Parathyroid adenoma (tissue), 2 donors: ENCODE measurements around the gene LPP.

Experiments used
- H2AFZ ChIP-seq: fragments of 300-600 bp; sonication (generic); one replicate; pipeline ENCODE4 v1.7.0; 2017; ENCODE audit warnings: antibody characterized with exemption, mild to moderate bottlenecking
- H3K27ac ChIP-seq: fragments of 300-600 bp; sonication (generic); one replicate; pipeline ENCODE4 v1.7.0; 2017
- H3K27me3 ChIP-seq: fragments of 300-600 bp; sonication (generic); one replicate; pipeline ENCODE4 v1.7.0; 2017; ENCODE audit warnings: low read length; ENCODE audit not compliant: control insufficient read depth, insufficient read depth
- H3K36me3 ChIP-seq: fragments of 300-600 bp; sonication (generic); one replicate; pipeline ENCODE4 v1.7.0; 2017; ENCODE audit warnings: low read length; ENCODE audit not compliant: control insufficient read depth, insufficient read depth
- H3K4me1 ChIP-seq: fragments of 300-600 bp; sonication (generic); one replicate; pipeline ENCODE4 v1.7.0; 2017; ENCODE audit warnings: control low read depth
- H3K4me2 ChIP-seq: fragments of 300-600 bp; sonication (generic); one replicate; pipeline ENCODE4 v1.7.0; 2017; ENCODE audit warnings: low read length
- H3K4me3 ChIP-seq: fragments of 300-600 bp; sonication (generic); one replicate; pipeline ENCODE4 v1.7.0; 2017; ENCODE audit warnings: low read depth, low read length
- H3K79me2 ChIP-seq: fragments of 300-600 bp; sonication (generic); one replicate; pipeline ENCODE4 v1.7.0; 2017; ENCODE audit warnings: control low read depth
- H3K9ac ChIP-seq: fragments of 300-600 bp; sonication (generic); one replicate; pipeline ENCODE4 v1.7.0; 2017; ENCODE audit warnings: mild to moderate bottlenecking
- H3K9me3 ChIP-seq: fragments of 300-600 bp; sonication (generic); one replicate; pipeline ENCODE4 v1.7.0; 2017; ENCODE audit warnings: low read length; ENCODE audit not compliant: control insufficient read depth
- TF ChIP-seq, protein P1 (sequence below): fragments of 300-600 bp; sonication (generic); IDR thresholded peaks from one replicate; pipeline ENCODE4 v1.7.0; 2017; ENCODE audit warnings: antibody characterized with exemption, mild to moderate bottlenecking
- donor health status: primary hyperparathyroidism.

Gene LPP

GRCh38 chr3:188509316-188509715 is 355.4 kb downstream of the LPP start:
- Histone ChIP-seq H3K9me3 (no peaks in the 10 kb centered on the region), H3K4me3 (no peak overlapping the region), H2AFZ (no peak overlapping the region), H3K9ac (no peak overlapping the region), H3K36me3 (no peaks in the 10 kb centered on the region), H3K27ac (no peak overlapping the region), H3K79me2 (peaks cover 5% of the 10 kb centered on the region), H3K4me1 (peaks cover 8% of the 10 kb centered on the region), H3K4me2 (no peak overlapping the region), H3K27me3 (no peaks in the 10 kb centered on the region)
- TF ChIP-seq, protein P1, sequence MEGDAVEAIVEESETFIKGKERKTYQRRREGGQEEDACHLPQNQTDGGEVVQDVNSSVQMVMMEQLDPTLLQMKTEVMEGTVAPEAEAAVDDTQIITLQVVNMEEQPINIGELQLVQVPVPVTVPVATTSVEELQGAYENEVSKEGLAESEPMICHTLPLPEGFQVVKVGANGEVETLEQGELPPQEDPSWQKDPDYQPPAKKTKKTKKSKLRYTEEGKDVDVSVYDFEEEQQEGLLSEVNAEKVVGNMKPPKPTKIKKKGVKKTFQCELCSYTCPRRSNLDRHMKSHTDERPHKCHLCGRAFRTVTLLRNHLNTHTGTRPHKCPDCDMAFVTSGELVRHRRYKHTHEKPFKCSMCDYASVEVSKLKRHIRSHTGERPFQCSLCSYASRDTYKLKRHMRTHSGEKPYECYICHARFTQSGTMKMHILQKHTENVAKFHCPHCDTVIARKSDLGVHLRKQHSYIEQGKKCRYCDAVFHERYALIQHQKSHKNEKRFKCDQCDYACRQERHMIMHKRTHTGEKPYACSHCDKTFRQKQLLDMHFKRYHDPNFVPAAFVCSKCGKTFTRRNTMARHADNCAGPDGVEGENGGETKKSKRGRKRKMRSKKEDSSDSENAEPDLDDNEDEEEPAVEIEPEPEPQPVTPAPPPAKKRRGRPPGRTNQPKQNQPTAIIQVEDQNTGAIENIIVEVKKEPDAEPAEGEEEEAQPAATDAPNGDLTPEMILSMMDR, result no peak

- TF ChIP-seq, protein P1, result no peak
- Histone ChIP-seq H3K79me2 (peaks cover 5% of the 10 kb centered on the region), H3K27me3 (no peaks in the 10 kb centered on the region), H3K4me3 (no peak overlapping the region), H3K36me3 (no peaks in the 10 kb centered on the region), H3K9ac (no peak overlapping the region), H2AFZ (no peak overlapping the region), H3K4me1 (peaks cover 8% of the 10 kb centered on the region), H3K9me3 (no peaks in the 10 kb centered on the region), H3K27ac (no peak overlapping the region), H3K4me2 (no peak overlapping the region)
These were observed 356.4 kb downstream of the LPP start for GRCh38 chr3:188510366-188510765.

DNA sequence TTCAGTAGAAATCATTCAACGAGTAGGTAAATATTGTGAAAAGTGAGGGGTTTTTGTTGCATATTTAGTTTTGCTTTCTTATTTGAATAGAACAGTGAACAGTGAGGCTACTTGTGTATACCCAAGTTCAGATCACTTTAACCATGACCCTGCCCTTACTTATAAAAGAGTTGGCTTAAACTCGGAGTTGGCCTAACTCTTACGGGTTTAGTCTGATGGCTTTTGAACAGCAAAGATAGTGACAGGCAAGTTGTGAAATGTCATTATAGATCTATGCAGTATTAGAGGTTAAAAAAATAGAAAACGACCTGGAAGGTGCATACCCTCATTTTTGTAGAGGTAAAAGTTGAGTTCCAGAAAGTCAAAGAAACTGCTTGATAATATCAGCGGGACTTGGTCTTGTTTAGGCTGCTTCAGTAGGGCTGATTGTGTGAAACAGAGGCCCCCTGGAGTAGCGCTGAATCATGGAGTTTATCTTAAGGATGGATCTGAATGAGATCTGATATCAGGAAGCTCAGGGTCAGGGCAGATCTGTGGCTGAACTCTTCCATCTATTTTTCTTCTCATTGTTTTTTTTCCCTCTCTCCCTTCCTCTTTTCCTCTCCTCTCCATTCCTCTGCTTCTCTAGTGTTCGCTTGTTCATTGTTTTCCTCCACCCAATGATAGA is 359.8 kb downstream of the LPP start:
- peaks cover 3% of the 10 kb centered on the region for H3K4me1 ChIP-seq
- H3K79me2 ChIP-seq, result peaks cover 5% of the 10 kb centered on the region
- H3K4me3 ChIP-seq, result peak overlapping the region; percentile 23
- TF ChIP-seq, protein P1, result no peak
- H3K27ac ChIP-seq, result no peak overlapping the region
- no peak overlapping the region for H3K9ac ChIP-seq
- no peak overlapping the region for H3K4me2 ChIP-seq
- no peaks in the 10 kb centered on the region for H3K36me3 ChIP-seq
- no peaks in the 10 kb centered on the region for H3K9me3 ChIP-seq
- no peak overlapping the region for H2AFZ ChIP-seq
- no peaks in the 10 kb centered on the region for H3K27me3 ChIP-seq

GRCh38 chr3:188516515-188516914 is 362.6 kb downstream of the LPP start:
- Histone ChIP-seq H3K4me2 (no peak overlapping the region), H3K79me2 (no peaks in the 10 kb centered on the region), H3K9ac (no peak overlapping the region), H3K9me3 (no peaks in the 10 kb centered on the region), H3K27me3 (no peaks in the 10 kb centered on the region), H3K4me1 (no peaks in the 10 kb centered on the region), H3K36me3 (no peaks in the 10 kb centered on the region), H2AFZ (no peak overlapping the region), H3K4me3 (no peak overlapping the region), H3K27ac (no peak overlapping the region)
- TF ChIP-seq, protein P1, result no peak

GRCh38 chr3:188518416-188518815 is 364.5 kb downstream of the LPP start:
- Histone ChIP-seq H3K79me2 (no peaks in the 10 kb centered on the region), H3K9me3 (no peaks in the 10 kb centered on the region), H2AFZ (no peak overlapping the region), H3K4me1 (no peaks in the 10 kb centered on the region), H3K4me2 (no peak overlapping the region), H3K27me3 (no peaks in the 10 kb centered on the region), H3K9ac (no peak overlapping the region), H3K36me3 (no peaks in the 10 kb centered on the region), H3K4me3 (no peak overlapping the region), H3K27ac (no peak overlapping the region)
- TF ChIP-seq, protein P1, result no peak
